DND-41 (cell line): Measurements from ENCODE around the gene ANKRD39.

Source experiments
- CTCF ChIP-seq: IDR thresholded peaks from 2 replicates; pipeline ENCODE4 v1.5.1; 2012; ENCODE audit warnings: borderline replicate concordance, low read length, moderate library complexity, mild to moderate bottlenecking; ENCODE audit not compliant: poor library complexity, severe bottlenecking; ENCODE audit errors: extremely low read depth
- EZH2 ChIP-seq: IDR thresholded peaks from 3 replicates; pipeline ENCODE4 v1.6.1; 2012; ENCODE audit warnings: borderline replicate concordance, low read depth, mild to moderate bottlenecking, moderate library complexity, low read length, inconsistent platforms; ENCODE audit not compliant: severe bottlenecking

GRCh38 chr2:96890252-96890651 lies 32.4 kb upstream of the ANKRD39 start:
- TF ChIP-seq CTCF (no peak), EZH2 (no peak)
